ENCODE measurements around the gene TRMT1.
"Not testable (repeated sequence)": the region's sequence is repeated elsewhere in the genome, so short reads cannot be mapped to it uniquely, and the experiment has no call there.

TRMT1 gene

DNA sequence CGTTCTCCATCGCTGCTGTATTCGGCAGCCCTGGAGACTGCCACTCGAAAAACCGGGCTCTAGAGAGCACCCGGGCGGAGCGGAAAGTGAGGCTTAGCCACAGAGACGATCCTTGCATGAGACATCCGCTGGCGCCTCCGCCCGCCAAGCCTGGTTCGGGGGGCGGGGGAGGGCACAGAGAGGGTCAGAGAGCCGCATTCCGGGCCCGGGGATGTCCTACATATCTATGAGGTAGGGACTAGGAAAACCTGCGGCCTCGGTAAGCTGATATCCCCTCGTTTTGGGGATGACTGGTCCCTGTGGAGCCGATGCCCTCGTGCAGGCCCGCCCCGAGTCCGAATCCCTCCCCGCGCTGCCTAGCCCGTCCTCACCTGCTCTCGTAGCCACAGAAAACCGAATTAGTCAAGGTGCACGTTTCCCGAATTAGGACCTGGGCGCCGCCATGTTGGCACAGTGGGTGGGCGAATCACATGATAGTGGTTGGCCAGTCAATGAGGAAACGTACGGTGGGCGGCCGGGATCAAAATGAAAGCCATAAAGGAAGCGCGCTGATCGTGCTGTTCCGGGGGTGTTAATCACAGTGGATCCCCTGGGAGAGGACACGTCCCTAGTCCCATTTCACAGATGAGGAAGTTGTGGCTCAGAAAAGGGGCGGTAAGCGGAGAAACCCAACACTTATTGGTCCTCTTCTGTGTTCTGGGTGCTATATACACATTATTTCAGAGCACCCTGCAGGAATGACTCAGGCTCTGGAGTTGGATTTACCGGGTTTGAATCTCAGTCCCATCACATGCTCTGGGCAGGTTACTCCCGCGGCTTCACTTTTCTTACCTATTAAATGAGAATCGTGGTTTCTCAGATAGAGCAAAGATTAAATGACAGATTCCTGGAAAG, at the start of gene TRMT1:
Gene TRMT1 (minus strand): TSS at position 459 of the 894 bp plus-strand sequence. CDS start 341 bp downstream, at position 118.
- peak; percentile 92 for DNase-seq

DNA sequence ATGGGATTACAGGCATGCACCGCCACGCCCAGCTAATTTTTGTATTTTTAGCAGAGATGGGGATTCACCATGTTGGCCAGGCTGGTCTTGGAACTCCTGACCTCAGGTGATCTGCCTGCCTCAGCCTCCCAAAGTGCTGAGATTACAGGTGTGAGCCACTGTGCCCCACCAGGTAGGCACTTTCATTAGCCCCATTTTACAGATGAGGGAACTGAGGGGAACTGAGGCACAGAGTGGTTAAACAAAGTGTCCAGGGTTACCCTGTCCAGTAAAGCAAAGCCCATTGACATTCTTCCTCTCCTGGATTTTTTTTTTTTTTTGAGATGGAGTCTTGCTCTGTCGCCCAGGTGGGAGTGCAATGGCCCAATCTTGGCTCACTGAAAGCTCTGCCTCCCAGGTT, 49.6 kb upstream of the TRMT1 start:
- not testable (repeated sequence) for DNase-seq

DNA sequence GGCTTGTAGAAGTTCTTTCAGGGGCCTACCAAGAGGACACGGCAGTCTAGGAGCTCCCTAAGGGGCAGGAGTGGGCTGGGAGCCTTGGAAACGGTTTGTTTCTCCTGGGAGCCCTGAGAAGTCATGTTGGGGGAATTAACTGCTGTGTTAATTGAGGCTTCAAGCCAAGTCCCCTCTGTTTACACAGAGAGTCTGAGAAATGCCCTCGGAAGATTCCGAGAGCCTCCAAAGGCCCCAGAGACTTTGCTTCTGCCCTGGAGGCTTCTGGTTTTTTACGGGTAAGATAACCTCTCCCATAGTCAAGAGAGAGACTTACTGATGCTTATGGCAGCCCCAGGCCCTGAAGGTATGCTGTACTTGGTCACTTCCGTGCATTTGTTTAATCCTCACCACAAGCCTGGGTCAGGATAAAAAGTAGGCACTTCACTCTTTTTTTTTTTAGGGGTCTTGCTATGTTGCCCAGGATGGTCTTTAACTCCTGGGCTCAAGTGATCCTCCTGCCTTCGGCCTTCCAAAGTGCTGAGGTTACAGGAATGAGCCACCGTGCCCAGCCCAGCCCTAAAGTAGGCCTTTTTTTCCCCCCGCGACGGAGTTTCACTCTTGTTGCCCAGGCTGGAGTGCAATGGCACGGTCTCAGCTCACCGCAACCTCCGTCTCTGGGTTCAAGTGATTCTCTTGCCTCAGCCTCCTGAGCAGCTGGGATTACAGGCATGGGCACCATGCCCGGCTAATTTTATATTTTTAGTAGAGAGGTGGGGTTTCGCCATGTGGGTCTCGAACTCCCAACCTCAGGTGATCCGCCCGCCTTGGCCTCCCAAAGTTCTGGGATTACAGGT, 48.8 kb upstream of the TRMT1 start:
- no peak for DNase-seq

DNA sequence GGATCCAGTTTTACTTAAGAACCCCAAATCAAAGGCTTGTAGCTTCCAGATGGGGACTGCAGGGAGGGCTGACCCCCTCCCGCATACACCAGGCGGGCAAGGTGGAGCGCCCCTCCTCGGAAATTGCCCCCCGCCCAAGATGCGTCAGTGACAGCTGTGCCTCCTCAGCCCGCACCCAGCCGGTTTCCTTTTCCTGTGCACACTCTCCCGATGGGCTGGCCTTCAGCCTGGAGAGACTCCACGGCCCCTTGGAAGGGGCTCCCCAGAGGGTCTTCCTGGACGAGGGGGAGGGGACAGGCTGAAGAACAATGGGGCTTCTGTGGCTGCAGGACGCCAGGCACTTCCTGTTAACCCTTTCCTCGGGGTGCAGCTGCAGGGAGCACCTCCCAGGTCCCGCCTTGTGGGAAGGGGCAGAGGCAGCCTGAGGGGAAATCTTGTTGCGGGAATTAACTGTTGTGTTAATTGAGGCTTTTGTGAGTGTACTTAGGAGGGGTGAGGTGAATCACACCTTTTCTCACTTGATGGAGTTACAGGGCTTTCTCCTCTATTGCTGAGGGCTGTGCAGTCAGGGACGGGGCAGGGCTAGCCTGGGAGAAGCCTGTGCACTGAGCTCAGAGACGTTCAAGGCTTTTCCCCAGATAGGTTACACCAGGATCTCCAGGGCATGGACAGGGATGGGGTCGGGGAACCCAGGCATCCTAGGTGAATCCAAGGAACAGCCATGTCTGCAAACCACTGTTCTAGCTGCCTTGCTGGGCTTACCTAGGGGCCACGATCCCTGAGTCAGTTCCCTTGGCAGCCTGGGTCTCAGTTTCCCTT, 48.0 kb upstream of the TRMT1 start:
- DNase-seq: peak; percentile 86

DNA sequence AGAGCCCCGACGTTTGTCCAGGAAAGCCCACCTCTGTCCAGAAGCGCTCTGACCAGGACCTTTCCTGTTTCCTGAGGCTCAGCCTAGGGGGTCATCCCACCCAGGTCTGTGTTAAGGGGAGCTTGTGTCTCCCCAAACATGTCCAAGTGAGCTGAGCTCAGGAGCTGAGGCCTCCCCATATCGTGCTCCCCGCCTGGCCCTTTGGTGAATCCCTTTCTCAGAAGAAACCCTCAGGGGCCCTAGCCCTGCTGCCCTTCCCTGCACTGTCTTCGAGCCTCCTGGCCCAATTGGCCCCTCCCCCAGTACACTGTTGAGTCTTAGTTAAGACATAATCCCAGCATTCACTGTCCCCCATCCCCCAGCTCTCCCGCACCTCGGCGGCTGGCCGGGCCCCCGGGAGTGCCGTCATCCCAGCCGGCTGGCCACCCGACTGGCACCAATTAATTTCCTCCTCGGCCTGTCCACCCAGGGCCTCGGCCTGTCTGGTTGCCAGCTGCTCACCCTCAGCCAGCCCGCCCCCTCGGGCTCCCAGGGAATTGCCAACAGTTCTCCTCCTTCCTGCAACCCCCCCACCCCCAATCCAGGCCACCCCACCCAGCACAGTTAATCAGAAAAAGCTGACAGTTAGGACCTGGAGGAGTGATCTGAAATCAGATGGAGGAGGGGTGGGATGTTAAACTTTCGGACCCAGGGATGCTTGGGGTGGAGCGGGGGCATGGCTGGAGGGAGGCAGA, 47.2 kb upstream of the TRMT1 start:
- peak; percentile 85 for DNase-seq

DNA sequence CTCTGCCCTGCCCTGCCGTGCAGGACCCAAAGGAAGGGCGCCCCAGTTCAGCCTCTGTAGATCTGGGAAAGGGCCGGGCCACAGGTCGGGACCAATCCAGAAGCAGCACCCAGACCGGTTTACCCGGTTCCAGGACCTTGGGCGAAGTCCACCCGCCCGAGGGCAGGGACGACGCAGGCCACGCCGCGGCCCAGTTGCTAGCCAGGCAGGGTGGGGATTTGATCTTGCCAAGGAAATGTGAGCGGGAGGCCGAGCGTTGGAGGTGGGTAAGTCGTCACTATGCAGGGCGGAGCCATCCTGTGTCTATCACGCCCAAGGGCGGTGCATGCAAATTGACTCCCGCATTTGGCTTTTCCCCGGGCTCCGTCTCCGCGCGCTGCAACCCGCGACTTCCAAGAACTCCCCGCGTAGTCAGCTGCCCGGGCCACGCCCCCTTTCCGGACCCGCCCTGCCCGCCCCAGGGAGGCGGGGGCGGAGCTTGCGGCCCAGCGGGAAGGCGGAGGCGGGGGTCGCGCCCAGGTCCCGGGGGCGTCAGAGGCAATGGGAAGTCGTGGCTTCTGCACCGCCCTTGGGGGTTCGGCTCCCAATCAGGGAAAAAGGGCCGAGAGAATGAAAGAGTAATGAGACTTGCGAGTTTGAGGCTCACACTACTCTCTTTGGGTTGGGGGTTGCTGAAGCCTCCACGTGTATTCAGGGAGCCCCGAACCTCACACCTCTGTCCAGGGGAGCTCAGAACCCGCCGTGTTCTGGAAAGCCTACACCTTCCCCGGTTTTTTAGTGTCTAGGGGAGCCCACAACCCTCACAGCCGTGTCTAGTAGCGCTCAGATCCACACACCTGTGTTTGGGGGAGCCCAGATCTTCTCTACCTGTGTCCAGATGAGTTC, 46.4 kb upstream of the TRMT1 start:
- peak; percentile 96 for DNase-seq

DNA sequence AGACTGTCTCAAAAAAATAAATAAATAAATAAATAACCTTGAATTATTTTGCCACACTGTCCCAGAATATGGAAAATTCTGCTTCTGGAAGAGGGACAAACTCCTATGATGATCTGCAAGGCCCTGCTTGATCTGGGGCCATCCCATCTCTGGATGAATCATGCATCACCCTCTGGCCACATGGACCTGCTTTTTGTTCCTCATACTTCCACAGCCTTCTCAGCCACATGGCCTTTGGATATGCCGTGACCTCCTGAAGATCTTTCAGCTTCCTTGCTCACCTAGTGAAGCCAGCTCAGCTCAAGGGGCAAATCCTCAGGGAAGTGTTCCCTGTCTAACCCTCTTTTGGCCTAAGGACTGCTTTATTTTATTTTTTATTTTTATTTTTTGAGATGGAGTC, 44.0 kb upstream of the TRMT1 start:
- DNase-seq: no peak

DNA sequence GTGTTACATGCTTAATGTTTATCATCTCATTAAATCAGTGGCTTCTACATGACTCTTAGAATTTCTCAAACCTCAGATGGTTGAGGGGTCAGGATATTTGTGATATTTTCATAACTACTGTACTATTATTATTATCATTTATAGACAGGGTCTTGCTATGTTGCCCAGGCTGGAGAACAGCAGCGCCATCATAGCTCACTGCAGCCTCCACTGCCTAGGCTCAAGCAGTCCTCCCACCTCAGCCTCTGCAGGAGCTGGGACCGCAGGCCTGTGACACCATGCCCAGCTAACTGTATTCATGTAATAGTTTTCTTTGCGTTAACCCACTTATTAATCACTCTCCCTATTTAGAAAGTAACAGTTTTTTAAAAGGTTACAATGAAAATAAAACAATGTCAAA, 43.2 kb upstream of the TRMT1 start:
- no peak for DNase-seq

DNA sequence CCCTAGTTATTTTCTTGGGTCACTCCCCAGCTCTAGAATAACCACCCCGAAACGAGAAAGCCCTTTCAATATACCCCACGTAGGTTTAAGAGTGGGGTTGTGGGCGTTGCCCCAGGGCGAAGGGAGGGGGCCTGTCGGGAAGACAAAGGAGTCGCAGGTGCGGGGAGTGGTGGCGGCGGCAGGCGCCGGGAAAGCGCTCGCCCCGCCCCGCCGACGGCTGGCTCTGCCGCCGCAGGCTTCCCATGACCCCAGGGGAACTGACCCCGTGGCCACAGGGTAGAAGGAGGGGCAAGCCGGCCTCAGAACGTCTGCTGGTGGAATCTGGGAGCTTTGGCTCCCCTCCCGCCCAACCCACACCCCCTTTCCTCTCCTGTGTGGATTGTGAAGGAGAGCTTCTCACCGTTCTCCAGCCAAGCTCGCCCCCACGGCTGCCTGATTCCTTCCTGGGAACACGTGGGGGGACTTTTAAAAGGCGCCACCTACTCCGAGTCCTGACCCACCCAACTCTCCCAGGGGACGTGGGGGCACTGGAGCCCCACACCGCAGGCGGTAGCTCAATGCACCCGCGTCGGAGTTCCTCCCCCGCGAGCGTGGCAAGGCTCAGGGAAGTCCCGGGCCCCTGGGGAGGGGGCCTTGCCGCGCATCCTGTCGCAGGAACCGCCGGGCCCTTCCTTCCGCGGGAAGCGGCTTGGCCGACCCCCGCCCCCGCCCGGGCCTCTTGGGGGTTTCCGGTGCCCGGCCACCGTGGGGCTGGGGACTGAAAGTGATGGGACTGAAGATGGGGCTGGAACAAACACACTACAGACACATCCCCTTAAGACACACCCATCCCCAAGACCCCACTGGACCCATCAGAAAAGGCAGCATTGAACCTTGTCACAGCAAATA, 39.2 kb upstream of the TRMT1 start:
- DNase-seq: peak; percentile 89

DNA sequence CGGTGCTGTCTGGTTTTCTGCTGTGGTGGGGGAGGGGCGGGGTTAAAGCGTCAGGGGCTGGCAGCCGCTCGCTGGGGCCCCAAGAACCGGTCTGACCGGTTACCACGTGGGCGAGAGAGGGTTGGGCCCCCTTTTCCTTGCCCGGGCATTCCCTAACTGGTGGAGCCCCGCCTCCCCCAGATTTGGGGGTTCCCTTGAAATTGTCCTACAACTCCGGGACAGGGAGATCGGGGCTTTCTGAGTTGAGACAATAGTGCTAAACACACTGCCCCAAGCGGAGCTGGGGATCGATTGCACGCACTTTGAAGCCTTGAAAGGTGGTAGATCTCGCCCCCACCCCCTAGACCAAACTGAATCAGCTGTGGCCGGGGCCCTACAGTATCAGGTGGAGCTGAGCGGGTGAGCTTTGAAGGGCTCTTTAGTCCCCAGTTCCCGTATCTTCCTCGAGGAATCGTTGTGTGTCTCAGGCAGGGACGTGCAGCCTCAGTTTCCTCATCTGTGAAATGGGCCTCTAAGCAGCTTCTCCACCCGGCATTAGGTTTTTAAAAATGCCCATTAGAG, 38.5 kb upstream of the TRMT1 start:
- peak; percentile 78 for DNase-seq

DNA sequence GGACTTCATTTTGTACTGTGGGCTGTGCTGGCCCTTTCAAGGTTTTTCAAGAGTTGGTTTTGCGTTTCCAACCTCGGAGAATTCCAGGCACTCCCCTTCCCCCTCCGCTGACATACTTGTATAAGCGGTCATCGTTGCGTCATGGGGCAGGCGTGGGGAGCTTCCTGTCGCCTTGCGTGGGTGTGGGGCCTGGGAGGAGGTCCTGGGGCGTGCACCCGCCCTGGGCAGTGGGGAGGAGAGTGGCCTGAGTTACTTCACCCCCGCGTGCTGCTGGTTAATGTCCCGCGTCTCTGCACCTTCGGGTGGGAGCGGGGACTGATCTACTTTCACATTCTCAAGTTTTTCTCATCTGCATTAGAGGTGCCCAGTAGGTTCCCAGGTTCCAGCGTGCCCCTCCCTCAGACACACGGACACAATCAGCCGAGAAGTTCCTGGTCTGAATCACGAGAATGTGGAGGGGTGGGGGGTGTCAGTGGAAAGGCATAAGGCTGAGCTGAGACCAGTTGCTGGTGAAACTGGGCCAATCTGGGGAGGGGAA, 37.8 kb upstream of the TRMT1 start:
- peak; percentile 89 for DNase-seq

DNA sequence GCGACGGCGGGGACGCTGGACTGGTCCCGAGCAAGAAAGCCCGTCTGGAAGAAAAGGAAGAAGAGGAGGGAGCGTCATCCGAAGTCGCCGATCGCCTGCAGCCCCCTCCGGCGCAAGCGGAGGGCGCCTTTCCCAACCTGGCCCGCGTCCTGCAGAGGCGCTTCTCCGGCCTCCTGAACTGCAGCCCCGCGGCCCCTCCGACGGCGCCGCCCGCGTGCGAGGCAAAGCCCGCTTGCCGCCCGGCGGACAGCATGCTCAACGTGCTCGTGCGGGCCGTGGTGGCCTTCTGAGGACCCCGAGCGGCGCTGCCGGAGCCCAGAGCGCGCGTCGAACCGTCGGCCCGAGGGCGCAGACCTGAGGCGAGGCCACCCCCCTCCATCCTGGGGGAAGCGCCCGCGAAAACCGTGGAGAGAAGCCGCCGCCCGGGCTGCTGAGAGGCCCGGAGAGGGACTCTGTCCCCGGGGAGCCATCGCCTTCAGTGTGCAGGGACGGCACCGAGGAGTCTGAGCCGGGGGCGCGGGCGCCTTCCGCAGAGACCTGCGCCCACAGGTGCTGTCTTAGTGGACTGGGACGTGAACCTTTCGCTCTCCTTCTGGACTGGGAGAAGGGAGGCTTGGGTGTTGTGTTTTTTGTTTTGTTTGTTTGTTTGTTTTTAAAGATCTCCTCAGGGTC, 37.2 kb upstream of the TRMT1 start:
- peak; percentile 78 for DNase-seq

DNA sequence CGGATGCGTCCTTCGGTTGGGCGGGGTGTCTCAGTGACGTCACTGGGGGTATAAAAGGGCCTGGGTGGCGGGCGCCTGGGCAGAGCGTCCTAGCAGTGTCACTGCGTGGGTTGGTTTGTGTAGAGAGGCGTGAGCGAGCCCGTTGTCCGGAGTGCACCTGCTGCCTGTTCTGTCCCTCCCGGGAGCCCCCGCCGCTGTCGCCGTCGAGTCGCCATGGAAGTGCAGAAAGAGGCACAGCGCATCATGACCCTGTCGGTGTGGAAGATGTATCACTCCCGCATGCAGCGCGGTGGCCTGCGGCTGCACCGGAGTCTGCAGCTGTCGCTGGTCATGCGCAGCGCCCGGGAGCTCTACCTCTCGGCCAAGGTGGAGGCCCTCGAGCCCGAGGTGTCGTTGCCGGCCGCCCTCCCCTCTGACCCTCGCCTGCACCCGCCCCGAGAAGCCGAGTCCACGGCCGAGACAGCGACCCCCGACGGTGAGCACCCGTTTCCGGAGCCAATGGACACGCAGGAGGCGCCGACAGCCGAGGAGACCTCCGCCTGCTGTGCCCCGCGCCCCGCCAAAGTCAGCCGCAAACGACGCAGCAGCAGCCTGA, 36.5 kb upstream of the TRMT1 start:
- DNase-seq: peak; percentile 97

DNA sequence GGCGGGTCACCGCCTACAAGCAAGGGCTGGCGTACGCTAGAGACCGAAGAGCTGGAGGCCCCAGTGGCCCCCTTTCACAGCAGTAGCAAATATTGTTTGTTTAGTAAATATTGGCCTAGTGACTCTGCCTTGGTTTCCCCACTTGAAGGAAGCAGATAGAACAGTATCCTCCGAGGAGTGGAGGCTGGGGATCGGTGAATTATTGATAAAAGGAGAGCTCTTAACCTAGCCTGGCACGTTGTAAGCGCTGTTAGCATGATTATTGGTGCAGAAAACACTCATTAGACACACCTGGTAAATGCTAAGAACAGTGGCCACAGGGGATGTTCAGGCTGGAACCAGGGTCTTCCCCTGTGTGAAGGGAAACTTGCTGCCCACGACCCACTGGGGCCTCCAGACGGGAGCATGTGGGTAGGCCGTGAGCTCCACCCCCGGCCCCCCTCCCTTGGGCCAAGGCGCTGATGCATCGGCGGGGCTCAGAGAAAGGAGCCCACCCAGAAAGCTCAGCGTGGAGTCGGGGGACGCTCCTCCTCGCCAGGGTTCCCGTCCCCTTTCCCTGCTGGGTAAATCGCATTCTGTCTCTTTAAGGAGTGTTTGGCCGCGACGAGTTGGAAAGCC, 35.9 kb upstream of the TRMT1 start:
- DNase-seq: no peak

DNA sequence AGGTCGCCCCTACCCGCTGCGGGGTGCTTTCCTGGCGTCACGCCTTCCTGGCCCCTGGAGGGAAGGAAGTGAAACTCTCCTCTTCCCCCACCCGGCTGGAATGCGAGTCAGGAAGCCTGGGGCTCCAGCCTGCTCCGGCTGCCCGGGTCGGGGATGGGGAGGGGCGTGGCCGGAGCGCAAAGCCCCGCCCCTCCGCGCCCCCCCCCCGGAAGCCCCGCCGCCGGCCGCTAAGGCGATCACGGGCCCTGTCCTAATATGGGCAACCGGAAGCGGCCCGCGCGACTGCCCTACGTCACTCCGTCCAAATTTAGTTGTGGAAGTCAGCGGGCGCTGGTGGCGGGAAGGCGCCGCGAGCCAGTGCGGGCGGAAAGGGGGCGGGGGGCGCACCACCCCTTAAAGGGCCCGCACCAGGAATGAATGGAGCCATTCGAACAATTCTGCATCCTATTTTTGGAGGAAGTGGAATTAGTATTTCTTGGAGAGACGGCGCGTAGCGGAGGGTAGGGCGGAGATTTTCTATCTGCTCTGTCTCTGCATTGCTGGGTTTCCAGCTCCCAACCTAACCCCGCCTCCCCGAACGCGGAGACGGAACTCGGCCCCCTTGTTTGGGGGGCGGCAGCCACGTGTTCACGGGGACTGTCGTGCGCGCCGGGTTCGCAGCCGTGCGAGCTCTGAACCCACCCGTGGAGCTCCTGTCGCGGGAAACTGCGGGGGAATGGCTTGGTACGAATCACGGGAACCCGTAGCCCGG, 35.2 kb upstream of the TRMT1 start:
- peak; percentile 99 for DNase-seq

DNA sequence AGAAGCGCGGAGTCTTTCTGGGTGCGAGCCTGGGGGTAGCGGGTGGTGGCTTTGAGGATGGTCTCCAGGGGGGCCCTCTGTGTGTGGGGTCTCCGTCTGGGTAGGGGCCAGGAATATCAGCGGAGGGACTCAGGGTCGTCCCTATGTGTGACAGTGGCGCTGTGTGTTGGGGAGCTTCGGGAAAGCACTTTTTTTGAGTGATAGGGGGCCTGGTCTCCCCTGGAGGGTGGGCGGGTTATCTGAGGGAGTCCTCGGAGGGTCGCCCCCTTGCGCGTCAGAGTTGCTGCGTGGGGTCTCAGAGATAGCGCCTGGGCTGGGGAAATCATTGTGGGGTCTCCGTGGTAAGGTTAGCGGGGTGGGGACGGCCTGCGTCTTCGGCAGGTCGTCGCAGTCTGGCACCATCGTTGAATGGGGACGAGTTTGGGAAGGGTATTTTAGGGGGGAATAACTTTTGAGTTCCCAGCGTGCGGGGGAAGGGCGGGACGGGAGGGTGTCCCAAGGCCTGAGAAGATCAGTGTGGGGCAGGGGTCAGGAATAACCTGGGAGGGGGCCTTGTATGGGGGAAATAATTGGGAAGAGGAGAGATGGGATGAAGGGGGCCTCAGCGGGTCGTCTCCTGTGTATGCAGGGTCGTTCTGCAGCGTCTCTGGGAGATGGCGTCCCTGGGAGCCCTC, 34.5 kb upstream of the TRMT1 start:
- DNase-seq: peak; percentile 71

Measured in left hindlimb (tissue), 1 donor.